GM18507 (cell line): ENCODE data around the gene PHGDH.
"Not testable (repeated sequence)": the region's sequence is repeated elsewhere in the genome, so short reads cannot be mapped to it uniquely, and the experiment has no call there.

Experiments used
- DNase-seq: peaks from one replicate; pipeline ENCODE4 v3.0.0; 2011; ENCODE audit warnings: low read depth; ENCODE audit not compliant: insufficient read length; ENCODE audit errors: extremely low spot score
- FAIRE-seq: peaks from 2 replicates; lab custom pipeline; 2011; peaks lifted over from hg19 to GRCh38; lab: Jason Lieb, UNC

PHGDH gene

DNA sequence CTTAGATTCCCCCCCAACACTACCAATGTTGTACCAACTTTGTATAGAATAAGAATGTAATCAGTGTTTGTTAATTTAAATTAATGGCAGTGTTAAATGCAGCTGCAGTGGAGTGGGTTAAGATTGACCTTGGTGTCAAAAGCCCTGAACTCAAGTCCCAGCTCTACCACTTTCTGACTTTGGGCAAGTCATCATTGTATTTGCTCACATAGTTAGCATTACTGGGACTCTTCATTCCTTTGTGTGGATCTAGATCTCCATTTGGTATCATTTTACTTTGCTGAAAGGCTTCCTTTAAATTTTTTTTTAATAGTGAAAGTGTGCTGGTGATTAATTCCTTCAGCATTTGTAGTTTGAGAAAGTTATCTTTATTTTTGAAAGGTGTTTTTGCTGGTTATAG lies 22.2 kb upstream of the PHGDH start:
- FAIRE-seq: no peak
- DNase-seq: no peak

DNA sequence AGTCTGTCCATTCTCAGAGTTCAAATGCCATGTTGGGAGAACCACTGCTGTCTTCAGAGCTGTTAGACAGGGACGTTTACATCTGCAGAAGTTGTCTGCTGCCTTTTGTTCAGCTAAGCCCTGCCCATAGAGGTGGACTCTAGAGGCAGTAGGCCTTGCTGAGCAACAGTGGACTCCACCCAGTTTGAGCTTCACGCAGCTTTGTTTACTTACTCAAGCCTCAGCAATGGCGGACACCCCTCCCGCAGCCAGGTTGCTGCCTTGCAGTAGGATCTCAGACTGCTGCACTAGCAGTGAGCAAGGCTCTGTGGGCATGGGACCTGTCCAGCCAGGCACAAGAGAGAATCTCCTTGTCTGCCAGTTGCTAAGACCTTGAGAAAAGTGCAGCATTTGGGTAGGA lies 14.9 kb upstream of the PHGDH start:
- not testable (repeated sequence) for DNase-seq, FAIRE-seq

DNA sequence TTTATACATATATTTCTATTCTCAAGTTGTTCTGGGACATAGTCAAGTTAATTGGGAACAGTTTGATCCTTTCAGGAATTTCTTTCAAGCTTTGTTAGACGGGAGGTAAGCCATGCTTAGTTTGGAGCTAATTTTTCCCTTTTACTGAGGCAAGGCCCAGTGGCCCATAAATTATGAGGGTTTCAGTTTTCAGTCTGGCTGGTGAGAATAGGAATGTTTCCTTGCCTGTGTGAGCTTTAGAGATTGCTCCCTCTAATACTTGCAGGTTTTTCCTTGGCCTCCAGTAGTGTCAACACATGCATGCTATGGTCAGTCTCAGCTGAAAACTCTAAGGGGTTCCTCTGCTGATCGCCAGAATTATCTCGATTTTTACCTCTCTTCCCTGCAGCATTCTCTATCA lies 14.1 kb upstream of the PHGDH start:
- FAIRE-seq: no peak
- no peak for DNase-seq

DNA sequence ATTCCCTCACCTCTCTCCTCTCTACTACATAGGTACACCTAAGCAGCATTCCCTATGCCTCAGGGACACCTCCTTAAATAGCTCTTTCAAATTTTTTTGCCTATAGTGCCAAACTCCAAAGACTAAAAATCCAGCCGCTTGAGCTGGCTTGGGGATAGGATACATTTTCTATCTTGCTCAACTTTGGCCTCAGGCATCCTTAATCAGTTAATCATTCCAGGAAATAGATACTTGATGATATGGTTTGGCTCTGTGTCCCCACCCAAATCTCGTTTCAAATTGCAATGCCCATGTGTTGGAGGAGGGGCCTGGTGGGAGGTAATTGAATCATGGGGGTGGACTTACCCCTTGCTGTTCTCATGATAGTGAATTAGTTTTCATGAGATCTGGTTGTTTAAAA lies 11.4 kb upstream of the PHGDH start:
- no peak for DNase-seq
- no peak for FAIRE-seq

DNA sequence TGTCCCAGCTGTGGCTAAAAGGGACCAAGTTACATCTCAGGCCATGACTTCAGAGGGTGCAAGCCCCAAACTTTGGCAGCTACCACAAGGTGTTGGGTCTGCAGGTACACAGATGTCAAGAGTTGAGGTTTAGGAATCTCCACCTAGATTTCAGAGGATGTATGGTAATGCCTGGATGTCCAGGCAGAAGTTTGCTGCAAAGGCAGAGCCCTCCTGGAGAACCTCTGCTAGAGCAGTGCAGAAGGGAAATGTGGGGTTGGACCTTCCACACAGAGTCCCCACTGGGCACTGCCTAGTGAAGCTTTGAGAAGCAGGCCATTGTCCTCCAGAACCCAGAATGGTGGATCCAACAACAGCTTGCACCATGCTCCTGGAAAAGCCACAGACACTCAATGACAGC lies 10.1 kb upstream of the PHGDH start:
- FAIRE-seq (no peak), DNase-seq (no peak)

DNA sequence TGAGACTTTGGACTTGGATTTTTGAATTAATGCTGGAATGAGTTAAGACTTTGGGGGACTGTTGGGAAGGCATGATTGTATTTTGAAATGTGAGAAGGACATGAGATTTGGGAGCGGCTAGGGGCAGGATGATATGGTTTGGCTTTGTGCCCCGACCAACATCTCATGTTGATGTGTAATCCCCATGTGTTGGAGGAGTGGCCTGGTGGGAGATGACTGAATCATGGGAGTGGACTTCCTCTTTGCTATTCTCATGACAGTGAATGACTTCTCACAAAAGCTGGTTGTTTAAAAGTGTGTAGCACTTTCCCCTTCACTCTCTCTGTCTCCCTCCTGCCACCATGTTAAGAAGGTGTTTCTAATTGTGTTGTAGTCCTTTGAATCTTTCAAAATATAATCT lies 9.3 kb upstream of the PHGDH start:
- no peak for FAIRE-seq
- no peak for DNase-seq

DNA sequence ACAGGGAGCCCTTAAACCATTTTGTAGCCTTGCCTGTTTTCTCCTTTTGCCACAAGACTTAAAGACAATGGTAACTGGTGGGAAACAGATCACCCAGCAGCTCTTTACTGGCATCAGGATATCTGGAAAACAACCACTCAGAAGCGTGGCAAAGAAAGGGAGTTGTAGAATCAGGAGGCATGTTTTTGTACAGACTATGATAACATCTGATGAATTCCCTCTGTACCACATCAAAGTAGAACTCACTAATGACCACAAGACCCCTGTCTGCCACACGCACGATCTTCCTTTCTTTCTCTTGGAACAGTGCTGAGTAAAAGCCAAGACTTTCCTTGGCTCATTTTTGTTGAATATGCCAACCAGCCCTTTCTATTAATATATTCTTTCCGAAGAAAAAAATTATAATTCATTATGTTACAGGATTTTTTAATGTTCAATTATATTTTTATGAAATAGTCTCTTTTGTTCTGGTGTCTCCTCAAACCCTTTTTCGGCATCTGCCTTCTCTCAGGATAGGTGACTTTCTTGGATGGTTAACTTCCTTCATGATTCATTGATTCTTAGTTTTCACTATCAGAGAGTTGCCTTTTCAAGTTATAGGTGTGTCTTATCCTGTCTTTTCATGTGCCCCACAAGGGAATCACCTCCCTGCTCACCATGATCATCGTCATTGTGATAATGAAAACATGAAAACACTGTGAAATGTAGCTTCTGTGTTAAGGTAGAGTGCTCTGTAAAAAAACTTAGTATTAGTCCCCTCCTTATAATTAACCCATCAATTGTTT lies 7.9 kb upstream of the PHGDH start:
- DNase-seq (no peak), FAIRE-seq (no peak)

DNA sequence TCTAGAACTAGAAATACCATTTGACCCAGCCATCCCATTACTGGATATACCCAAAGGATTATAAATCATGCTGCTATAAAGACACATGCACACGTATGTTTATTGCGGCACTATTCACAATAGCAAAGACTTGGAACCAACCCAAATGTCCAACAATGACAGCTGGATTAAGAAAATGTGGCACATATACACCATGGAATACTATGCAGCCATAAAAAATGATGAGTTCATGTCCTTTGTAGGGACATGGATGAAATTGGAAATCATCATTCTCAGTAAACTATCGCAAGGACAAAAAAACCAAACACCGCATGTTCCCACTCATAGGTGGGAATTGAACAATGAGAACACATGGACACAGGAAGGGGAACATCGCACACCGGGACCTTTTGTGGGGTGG lies 5.1 kb upstream of the PHGDH start:
- not testable (repeated sequence) for DNase-seq, FAIRE-seq

DNA sequence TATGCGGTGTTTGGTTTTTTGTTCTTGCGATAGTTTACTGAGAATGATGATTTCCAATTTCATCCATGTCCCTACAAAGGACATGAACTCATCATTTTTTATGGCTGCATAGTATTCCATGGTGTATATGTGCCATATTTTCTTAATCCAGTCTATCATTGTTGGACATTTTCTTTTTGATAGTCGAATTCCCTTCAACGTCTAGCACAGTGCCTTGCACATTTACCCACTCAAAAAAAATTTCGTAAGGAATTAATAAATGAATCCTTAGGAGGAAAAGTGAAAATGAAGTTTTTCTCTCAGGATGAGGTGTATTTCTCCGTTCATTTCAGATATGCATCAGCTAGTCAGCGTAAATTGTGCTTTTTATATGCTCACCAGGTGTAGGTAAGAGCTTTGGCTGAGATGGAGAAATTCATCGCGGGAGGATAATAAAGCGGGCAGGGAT lies 354 bp upstream of the PHGDH start:
- FAIRE-seq, DNase-seq: not testable (repeated sequence)

DNA sequence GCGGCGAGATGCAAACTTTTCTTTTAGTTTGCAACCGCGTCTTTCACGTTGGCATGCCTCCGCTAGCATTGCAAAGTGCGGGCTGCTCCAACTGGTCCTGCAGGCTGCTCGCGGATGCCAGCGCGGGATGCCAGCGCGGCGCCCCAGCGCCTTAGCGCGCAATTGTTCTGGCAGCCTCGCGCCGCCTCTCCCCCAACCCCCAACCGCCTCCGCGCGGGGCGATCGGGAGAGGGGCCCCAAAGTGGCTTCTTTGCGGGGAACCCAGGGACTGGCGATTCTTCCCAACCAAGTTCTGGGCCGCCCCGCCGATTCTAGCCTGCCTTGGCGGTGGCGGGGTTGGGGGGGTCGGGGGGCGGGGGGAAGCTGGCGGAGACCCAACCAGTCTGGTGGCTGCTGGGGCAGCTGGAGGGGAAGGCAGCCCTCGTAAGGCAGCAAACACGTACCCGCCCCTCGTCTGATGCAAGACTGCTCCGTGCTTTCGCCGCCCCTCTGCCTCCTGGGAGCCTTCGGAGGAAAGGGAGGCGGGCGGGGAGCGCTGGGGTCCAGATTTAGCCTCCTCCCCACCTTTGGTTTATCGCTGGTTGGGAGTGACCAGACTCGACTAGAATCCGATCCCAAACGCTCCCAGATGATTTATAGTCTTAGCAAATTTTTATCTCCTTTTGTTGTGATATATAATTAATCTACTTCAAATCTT lies 756 bp downstream of the PHGDH start:
- DNase-seq: no peak
- no peak for FAIRE-seq

DNA sequence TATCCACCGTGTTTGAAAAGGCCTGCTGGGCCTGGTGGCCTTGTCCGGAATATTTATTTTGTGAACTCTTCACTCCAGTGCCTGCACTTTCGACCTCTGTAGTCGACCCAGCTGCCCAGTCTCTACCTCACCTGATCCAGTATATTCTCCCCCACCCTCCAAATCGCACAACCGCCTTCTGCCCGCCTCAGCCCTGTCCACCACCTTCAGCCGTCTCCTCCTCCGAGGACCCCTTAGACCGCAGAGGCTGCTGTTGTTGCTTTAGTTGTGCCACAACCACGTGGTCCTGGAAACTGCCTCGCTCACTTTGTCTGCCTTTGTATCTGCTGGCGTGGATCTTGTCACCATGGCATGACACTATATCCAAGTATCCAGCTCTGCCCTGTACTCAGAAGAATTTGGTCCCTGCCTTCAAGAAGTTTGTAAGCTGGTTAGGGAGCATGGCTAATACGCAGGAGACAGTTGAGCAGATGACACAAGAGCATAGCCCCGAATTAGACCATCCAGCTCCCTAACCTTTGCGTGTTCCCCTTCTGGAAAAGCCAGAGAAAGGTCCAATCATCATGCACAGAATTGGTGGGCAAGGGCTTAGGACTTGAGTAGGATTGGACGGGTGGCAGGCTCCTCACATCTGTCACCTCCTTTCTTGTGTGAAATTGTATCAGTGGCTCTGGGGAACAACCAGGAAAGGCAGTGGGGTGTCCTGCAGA lies 1.5 kb downstream of the PHGDH start:
- no peak for FAIRE-seq
- no peak for DNase-seq

DNA sequence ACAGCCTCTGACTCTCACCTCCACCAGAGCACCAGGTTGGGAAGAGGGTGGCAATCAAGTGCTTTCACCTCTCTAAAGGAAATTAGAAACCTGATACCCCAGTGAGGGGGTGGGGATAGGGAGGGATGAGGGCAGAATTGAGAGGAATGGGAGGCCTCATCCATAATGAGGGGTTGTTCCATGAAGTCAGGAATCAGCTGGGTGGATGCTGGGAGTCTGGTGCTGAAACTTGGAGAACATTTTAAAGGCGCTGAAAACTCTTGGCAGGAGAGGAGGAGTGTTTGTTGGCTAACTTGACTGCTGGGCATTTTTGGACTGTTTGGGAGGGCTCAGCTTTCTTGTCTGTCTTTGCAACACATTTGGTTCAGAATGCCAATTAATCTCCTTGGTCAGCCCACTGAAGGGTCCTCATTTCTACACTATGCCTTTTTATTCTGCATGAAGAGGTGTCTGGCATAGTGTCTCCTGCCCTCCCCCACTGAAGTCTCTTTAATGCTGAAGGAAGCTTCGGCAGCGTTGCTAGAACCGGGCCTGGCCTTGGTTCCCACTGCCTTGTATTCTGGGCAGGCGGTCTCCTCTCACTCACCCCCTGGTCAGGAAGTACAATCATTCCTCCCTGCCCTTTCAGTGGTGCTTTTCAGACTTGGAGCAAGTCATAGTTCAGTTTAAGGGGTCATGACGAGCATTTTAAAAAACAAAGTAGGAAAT lies 2.2 kb downstream of the PHGDH start:
- no peak for FAIRE-seq
- no peak for DNase-seq

DNA sequence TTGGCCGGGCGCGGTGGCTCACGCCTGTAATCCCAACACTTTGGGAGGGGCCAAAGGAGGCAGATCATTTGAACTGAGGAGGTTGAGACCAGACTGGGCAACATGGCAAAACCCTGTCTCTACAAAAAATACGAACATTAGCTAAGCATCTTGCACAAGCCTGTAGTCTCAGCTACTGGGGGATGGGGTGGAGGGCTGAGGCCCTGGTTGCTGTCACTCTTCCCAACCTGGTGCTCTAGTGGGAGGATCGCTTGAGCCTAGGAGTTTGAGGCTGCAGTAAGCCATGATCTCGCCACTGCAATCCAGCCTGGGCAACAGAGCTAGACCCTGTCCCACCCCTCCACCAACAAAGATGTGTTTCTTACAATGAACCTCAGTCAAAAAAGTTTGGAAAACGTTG lies 2.8 kb downstream of the PHGDH start:
- FAIRE-seq (no peak), DNase-seq (no peak)

DNA sequence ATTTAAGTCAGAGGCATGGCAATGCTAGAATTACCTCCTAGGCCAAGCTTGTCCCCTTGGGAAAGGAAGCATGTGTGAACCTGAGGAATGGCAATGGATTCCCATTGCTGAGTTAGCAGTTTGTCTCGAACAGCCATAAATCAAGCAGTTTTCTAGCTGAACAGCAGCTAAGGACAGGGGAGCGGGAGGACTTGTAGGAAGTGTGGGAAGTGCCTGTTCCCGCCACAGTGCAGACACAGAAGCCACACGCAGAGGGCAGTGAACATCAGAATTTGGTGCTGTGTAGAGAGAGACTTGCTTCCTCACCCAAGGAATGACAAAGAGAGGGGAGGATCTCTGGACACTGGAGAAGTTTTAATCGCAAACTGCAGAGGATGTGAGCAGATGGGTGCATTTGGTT lies 3.8 kb downstream of the PHGDH start:
- DNase-seq (no peak), FAIRE-seq (no peak)

DNA sequence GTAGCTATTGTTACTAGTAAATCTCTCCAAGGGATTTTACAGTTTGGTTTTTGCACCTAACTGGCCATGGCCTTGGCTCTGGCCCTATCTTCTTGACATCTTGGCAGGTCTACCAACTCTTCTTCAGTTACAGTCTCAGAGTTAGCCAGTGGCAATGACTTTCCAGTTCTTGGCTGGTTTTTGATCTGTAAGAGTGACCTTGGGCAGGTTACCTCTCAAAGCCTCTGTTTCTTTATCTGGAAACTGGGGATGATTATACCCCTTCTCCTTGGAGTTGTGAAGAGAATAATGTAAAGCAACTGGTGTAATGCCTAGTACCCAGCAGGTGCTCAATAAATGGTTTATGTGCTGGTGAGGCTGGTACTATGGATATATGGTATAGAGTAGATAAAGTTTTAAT lies 6.7 kb downstream of the PHGDH start:
- DNase-seq (no peak), FAIRE-seq (no peak)

DNA sequence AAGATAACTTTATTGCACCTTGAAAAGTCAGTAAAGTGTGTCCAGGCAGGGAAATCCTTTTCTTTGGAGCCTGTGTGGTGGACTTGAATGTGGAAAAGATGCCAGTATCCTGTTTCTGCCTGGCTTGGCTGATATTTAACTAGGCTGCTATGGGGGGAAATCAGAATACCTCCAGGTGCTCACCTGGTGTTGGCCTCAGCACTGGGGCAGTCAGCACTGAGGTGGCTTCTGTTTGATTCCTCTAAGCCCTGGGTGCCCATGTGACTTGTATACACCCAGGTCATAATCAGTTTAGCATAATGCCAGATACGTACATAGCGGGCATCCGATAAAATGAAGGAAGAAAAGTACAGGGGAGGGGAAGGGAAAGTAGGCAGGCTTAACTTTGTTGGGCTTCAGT lies 7.2 kb downstream of the PHGDH start:
- FAIRE-seq: no peak
- DNase-seq: no peak

DNA sequence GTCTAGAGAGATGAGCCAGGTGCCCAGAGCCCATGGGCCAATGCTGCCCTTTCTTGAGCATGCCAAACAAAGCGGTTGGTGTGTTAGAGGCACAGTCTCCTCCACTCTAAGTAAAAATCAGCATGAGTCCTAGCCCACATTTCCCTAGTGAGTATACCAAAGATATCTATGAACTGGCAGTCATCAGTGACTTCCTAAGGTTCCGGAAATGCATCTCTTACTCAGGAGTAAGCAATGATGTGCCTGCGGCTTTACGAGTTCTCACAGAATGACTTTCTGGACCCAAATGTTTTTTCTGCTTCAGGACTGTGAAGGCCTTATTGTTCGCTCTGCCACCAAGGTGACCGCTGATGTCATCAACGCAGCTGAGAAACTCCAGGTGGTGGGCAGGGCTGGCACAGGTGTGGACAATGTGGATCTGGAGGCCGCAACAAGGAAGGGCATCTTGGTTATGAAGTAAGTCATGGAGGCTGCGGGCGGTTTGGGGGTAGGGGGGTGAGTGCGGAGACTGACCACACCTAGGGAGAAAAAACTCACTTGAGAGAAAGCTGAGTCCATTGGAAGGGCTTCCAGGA lies 9.2 kb downstream of the PHGDH start:
- DNase-seq: no peak
- FAIRE-seq: no peak

DNA sequence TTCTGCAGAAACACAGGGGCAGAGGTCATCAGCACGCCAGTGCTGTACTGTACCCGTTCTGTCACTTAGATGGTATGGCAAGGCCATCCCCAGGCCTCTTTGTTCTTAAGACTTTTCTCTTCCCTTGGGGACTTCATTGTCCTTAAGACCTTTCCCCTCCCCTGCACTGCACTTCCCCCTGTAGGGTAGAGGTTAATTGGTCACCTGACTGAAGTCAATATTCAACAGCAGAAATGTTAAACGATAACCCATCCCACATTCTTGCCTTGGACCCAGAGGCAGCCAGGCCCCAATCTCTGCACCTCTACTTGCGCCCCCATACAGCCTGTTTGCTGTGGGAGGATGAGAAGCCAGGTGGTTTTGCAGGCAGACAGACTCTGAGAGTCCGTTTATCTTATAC lies 10.2 kb downstream of the PHGDH start:
- no peak for FAIRE-seq
- no peak for DNase-seq

DNA sequence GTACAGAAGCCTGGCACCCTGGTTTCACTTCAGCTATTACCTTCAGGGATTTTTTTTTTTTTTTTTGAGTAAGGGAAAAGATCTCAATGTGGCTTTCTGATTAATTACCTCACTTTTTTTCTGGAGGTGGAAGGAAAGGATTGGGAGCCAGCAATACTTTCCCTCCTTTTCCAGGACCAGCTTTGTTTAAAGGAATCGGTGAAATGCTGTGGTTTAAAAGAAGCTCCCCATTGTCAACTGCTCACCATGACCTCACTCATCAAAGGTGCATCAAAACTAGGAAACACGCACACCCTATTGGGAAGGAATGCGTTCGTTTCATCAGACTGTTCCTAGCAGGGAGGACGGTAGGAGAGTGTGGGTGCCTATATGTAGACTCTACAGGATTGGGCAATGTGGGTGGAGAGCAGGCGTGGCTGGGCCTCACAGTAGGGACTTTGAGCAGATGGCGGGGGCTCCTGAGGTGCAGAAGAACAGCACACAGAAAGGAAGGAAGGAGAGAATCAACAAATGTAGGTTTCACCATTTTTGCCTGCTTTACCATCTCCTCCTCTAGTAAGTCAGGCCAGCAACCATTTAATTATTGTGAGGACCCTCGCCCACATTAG lies 13.0 kb downstream of the PHGDH start:
- FAIRE-seq (no peak), DNase-seq (no peak)
